HEK293 (cell line): ENCODE results near the gene ZNF529.

Source experiments
- CTCF ChIA-PET: fragments of 350-600 bp; formaldehyde crosslinking; extraction: SDS; loops from one replicate; lab custom pipeline; 2021; ENCODE audit warnings: antibody characterized with exemption; lab: Yijun Ruan, JAX
- POLR2A ChIA-PET: fragments of 300-600 bp; formaldehyde crosslinking; extraction: SDS; loops from one replicate; lab custom pipeline; 2020; ENCODE audit warnings: antibody characterized with exemption, inconsistent platforms; lab: Yijun Ruan, JAX
- H3K27ac ChIP-seq: fragments of 200-500 bp; sonication (Bioruptor generic); 2 replicates; pipeline ENCODE4 v1.5.1; 2014; ENCODE audit warnings: low read depth, low read length, control low read depth, inconsistent platforms; ENCODE audit errors: extremely low read depth
- H3K36me3 ChIP-seq, 2 experiments: fragments of 200-500 bp in 1 of 2; sonication (Bioruptor generic) in 1 of 2; 1 replicate in 1 of 2; 2 replicates in 1 of 2; pipeline ENCODE4 v1.5.1; 2014 to 2017; ENCODE audit warnings: inconsistent platforms in 2 of 2, low read length in 2 of 2; ENCODE audit not compliant: control insufficient read depth in 2 of 2, insufficient read depth in 1 of 2
- H3K4me1 ChIP-seq: fragments of 200-500 bp; sonication (Bioruptor generic); 2 replicates; pipeline ENCODE4 v1.5.1; 2014; ENCODE audit warnings: mild to moderate bottlenecking, low read length, inconsistent platforms; ENCODE audit not compliant: control insufficient read depth, insufficient read depth
- H3K4me3 ChIP-seq: 2 replicates; pipeline ENCODE4 v1.5.1; 2011; ENCODE audit warnings: low read depth, mild to moderate bottlenecking, control low read depth, low read length, moderate library complexity
- H3K9me3 ChIP-seq: fragments of 200-500 bp; sonication (Bioruptor generic); 2 replicates; pipeline ENCODE4 v1.5.1; 2014; ENCODE audit warnings: low read depth, low read length, inconsistent platforms; ENCODE audit not compliant: control insufficient read depth, insufficient read depth
- GLI2 ChIP-seq: fragments of 450-650 bp; formaldehyde crosslinking; IDR thresholded peaks from 2 replicates; pipeline ENCODE4; 2017; ENCODE audit warnings: missing biosample characterization, missing genetic modification characterization, low read depth, borderline replicate concordance
- GLIS2 ChIP-seq: fragments of 450-650 bp; formaldehyde crosslinking; IDR thresholded peaks from 2 replicates; pipeline ENCODE4 v1.5.1; 2016; ENCODE audit warnings: missing biosample characterization, missing genetic modification characterization
- KLF7 ChIP-seq: fragments of 450-650 bp; formaldehyde crosslinking; IDR thresholded peaks from 2 replicates; pipeline ENCODE4 v1.5.1; 2016; ENCODE audit warnings: missing biosample characterization, missing genetic modification characterization, borderline replicate concordance
- KLF8 ChIP-seq: fragments of 450-650 bp; formaldehyde crosslinking; IDR thresholded peaks from 2 replicates; pipeline ENCODE4 v1.5.1; 2016; ENCODE audit warnings: missing biosample characterization, missing genetic modification characterization
- PRDM10 ChIP-seq: fragments of 450-650 bp; formaldehyde crosslinking; IDR thresholded peaks from 2 replicates; pipeline ENCODE4 v1.5.1; 2016; ENCODE audit warnings: missing biosample characterization, missing genetic modification characterization
- SETDB1 ChIP-seq: IDR thresholded peaks from one replicate; pipeline ENCODE4 v1.6.1; 2017; ENCODE audit warnings: mild to moderate bottlenecking, low read length, moderate library complexity, mixed read lengths; ENCODE audit not compliant: insufficient read length
- TRIM28 ChIP-seq: IDR thresholded peaks from 2 replicates; pipeline ENCODE4 v1.6.1; 2011; ENCODE audit warnings: low read length, control low read depth, borderline replicate concordance
- ZBTB1 ChIP-seq: fragments of 450-650 bp; formaldehyde crosslinking; IDR thresholded peaks from 2 replicates; pipeline ENCODE4 v1.5.1; 2016; ENCODE audit warnings: missing biosample characterization, missing genetic modification characterization
- ZBTB21 ChIP-seq: fragments of 450-650 bp; formaldehyde crosslinking; IDR thresholded peaks from 2 replicates; pipeline ENCODE4 v1.5.1; 2017; ENCODE audit warnings: missing biosample characterization, missing genetic modification characterization
- ZNF133 ChIP-seq: fragments of 450-650 bp; formaldehyde crosslinking; IDR thresholded peaks from 2 replicates; pipeline ENCODE4 v1.5.1; 2016; ENCODE audit warnings: missing biosample characterization, missing genetic modification characterization
- ZNF169 ChIP-seq: fragments of 450-650 bp; formaldehyde crosslinking; IDR thresholded peaks from 2 replicates; pipeline ENCODE4 v1.5.1; 2016; ENCODE audit warnings: missing biosample characterization, missing genetic modification characterization
- ZNF18 ChIP-seq: fragments of 450-650 bp; formaldehyde crosslinking; IDR thresholded peaks from 2 replicates; pipeline ENCODE4 v1.5.1; 2016; ENCODE audit warnings: missing biosample characterization, missing genetic modification characterization
- ZNF223 ChIP-seq: fragments of 450-650 bp; formaldehyde crosslinking; IDR thresholded peaks from 2 replicates; pipeline ENCODE4 v1.5.1; 2016; ENCODE audit warnings: missing biosample characterization, missing genetic modification characterization
- ZNF23 ChIP-seq: fragments of 450-650 bp; formaldehyde crosslinking; IDR thresholded peaks from 2 replicates; pipeline ENCODE4 v1.5.1; 2016; ENCODE audit warnings: missing biosample characterization, missing genetic modification characterization, borderline replicate concordance
- ZNF239 ChIP-seq: fragments of 450-650 bp; formaldehyde crosslinking; IDR thresholded peaks from 2 replicates; pipeline ENCODE4 v1.5.1; 2016; ENCODE audit warnings: missing biosample characterization, missing genetic modification characterization
- ZNF274 ChIP-seq, 2 experiments: fragments of 200-500 bp in 1 of 2; fragments of 450-650 bp in 1 of 2; sonication (Bioruptor generic) in 1 of 2; formaldehyde crosslinking in 1 of 2; IDR thresholded peaks; 2 replicates each; pipeline versions ENCODE4 v1.5.1 to v1.6.1; 2014 to 2016; ENCODE audit warnings: borderline replicate concordance in 1 of 2, inconsistent platforms in 1 of 2, low read length in 1 of 2, missing biosample characterization in 1 of 2, missing genetic modification characterization in 1 of 2
- ZNF324 ChIP-seq: fragments of 450-650 bp; formaldehyde crosslinking; IDR thresholded peaks from 2 replicates; pipeline ENCODE4 v1.5.1; 2016; ENCODE audit warnings: missing biosample characterization, missing genetic modification characterization
- ZNF350 ChIP-seq: fragments of 450-650 bp; formaldehyde crosslinking; IDR thresholded peaks from 2 replicates; pipeline ENCODE4 v1.5.0; 2017; ENCODE audit warnings: missing biosample characterization, mild to moderate bottlenecking, missing genetic modification characterization
- ZNF37A ChIP-seq: fragments of 450-650 bp; IDR thresholded peaks from 2 replicates; pipeline ENCODE4 v1.5.1; 2018; ENCODE audit warnings: missing biosample characterization, missing genetic modification characterization
- ZNF426 ChIP-seq: fragments of 450-650 bp; formaldehyde crosslinking; IDR thresholded peaks from 2 replicates; pipeline ENCODE4 v1.5.1; 2017; ENCODE audit warnings: missing biosample characterization, missing genetic modification characterization, mild to moderate bottlenecking, inconsistent platforms, moderate library complexity
- ZNF529 ChIP-seq: fragments of 450-650 bp; formaldehyde crosslinking; IDR thresholded peaks from 2 replicates; pipeline ENCODE4 v1.5.1; 2017; ENCODE audit warnings: missing genetic modification characterization, missing biosample characterization; ENCODE audit not compliant: insufficient replicate concordance
- ZNF548 ChIP-seq: fragments of 450-650 bp; formaldehyde crosslinking; IDR thresholded peaks from 2 replicates; pipeline ENCODE4 v1.5.1; 2016; ENCODE audit warnings: missing biosample characterization, missing genetic modification characterization
- ZNF549 ChIP-seq: fragments of 450-650 bp; IDR thresholded peaks from 2 replicates; pipeline ENCODE4 v1.5.1; 2018; ENCODE audit warnings: missing biosample characterization, missing genetic modification characterization, mild to moderate bottlenecking, inconsistent platforms, moderate library complexity
- ZNF560 ChIP-seq: fragments of 450-650 bp; formaldehyde crosslinking; IDR thresholded peaks from 2 replicates; pipeline ENCODE4 v1.5.1; 2017; ENCODE audit warnings: missing biosample characterization, missing genetic modification characterization, borderline replicate concordance
- ZNF585B ChIP-seq: fragments of 450-650 bp; formaldehyde crosslinking; IDR thresholded peaks from 2 replicates; pipeline ENCODE4 v1.5.1; 2016; ENCODE audit warnings: missing biosample characterization, missing genetic modification characterization
- ZNF626 ChIP-seq: fragments of 450-650 bp; sonication (Bioruptor Pico); formaldehyde crosslinking; IDR thresholded peaks from 2 replicates; pipeline ENCODE4 v1.5.1; 2018; ENCODE audit warnings: missing biosample characterization, missing genetic modification characterization, inconsistent platforms
- ZNF677 ChIP-seq: fragments of 450-650 bp; IDR thresholded peaks from 2 replicates; pipeline ENCODE4 v1.5.0; 2018; ENCODE audit warnings: missing biosample characterization, mild to moderate bottlenecking, missing genetic modification characterization, moderate library complexity
- ZNF777 ChIP-seq: fragments of 450-650 bp; formaldehyde crosslinking; IDR thresholded peaks from 2 replicates; pipeline ENCODE4 v1.5.1; 2017; ENCODE audit warnings: missing biosample characterization, missing genetic modification characterization, borderline replicate concordance
- TF ChIP-seq, protein P1 (sequence below): fragments of 450-650 bp; formaldehyde crosslinking; IDR thresholded peaks from 2 replicates; pipeline ENCODE4; 2016; ENCODE audit warnings: missing biosample characterization, missing genetic modification characterization

Gene ZNF529

GRCh38 chr19:36514012-36514612 lies 59.0 kb downstream of the ZNF529 start:
- H3K4me3 ChIP-seq: no peak overlapping the region
- peaks cover 56 to 58% of the 10 kb centered on the region in 2 experiments for H3K36me3 ChIP-seq
- peaks cover 60% of the 10 kb centered on the region for H3K9me3 ChIP-seq
- ChIA-PET CTCF (interaction anchor here (0.7 kb wide), 1 partner anchor 273 kb away, joined by 3 read pairs; no protein-coding TSS in a partner anchor), POLR2A (interaction anchor here (0.5 kb wide), 1 partner anchor 27 kb away, joined by 3 read pairs; no protein-coding TSS in a partner anchor)
- H3K4me1 ChIP-seq: no peaks in the 10 kb centered on the region
- H3K27ac ChIP-seq: no peak overlapping the region
- TF ChIP-seq PRDM10 (tag by site-specific recombination): no peak
- no peak for TF ChIP-seq ZNF585B
- TF ChIP-seq ZNF274 (IDR thresholded peaks at IDR 0.05; ENCODE audit: low read length): peak; percentile 66
- TF ChIP-seq ZNF274 (tag by site-specific recombination; IDR thresholded peaks at IDR 0.05; ENCODE audit: borderline replicate concordance): peak; percentile 97
- peak; percentile 11; the same call in 1 of the 2 replicates for TF ChIP-seq ZNF350 (tag by site-specific recombination)
- TF ChIP-seq ZNF677: no peak
- peak; percentile 99 for TF ChIP-seq TRIM28
- peak; percentile 100 for TF ChIP-seq SETDB1
- TF ChIP-seq ZNF23 (tag by site-specific recombination): no peak

DNA sequence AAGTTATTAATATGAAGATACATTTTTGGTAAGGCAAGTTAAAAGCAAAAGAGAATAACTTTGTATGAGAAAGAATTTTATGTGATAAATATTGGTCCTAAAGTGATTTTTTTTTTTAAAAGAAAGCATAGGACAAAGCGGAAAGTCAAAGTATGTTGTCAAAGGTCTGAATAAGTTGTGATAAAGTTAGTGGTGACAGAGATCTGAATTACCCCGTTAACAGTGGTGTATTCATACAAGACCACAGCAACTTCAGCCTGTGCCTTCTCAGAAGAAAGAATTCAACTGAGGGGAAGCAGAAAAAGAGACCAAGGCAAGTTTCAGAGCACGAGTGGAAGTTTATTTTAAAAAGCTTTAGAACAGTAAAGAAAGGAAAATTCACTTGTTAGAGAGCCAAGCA lies 64.8 kb downstream of the ZNF529 start:
- Histone ChIP-seq H3K27ac (no peak overlapping the region), H3K4me3 (no peak overlapping the region), H3K36me3 (peaks cover 0 to 9% of the 10 kb centered on the region in 2 experiments; a peak in 2 of 3 replicates), H3K9me3 (peaks cover 26% of the 10 kb centered on the region), H3K4me1 (no peaks in the 10 kb centered on the region)
- ChIA-PET CTCF (no interaction called here), POLR2A (no interaction called here)
- no peak for TF ChIP-seq ZBTB1 (tag by site-specific recombination)
- TF ChIP-seq ZNF133 (tag by site-specific recombination): no peak
- no peak for TF ChIP-seq ZNF777 (tag by site-specific recombination)
- TF ChIP-seq ZNF585B: no peak
- TF ChIP-seq, protein P1, sequence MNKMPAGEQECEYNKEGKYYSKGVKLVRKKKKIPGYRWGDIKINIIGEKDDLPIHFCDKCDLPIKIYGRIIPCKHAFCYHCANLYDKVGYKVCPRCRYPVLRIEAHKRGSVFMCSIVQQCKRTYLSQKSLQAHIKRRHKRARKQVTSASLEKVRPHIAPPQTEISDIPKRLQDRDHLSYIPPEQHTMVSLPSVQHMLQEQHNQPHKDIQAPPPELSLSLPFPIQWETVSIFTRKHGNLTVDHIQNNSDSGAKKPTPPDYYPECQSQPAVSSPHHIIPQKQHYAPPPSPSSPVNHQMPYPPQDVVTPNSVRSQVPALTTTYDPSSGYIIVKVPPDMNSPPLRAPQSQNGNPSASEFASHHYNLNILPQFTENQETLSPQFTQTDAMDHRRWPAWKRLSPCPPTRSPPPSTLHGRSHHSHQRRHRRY (tag by site-specific recombination): no peak
- TF ChIP-seq TRIM28: 0 out of 2 replicates have a peak, but pooled peaks have one; percentile 13
- 0 out of 2 replicates have a peak, but pooled peaks have one; percentile 2 for TF ChIP-seq KLF7 (tag by site-specific recombination)
- TF ChIP-seq ZNF239: no peak
- TF ChIP-seq GLIS2 (tag by site-specific recombination): no peak
- 0 out of 2 replicates have a peak, but pooled peaks have one; percentile 48 for TF ChIP-seq ZNF626 (tag by site-specific recombination)
- 0 out of 2 replicates have a peak, but pooled peaks have one; percentile 27 for TF ChIP-seq ZNF37A
- TF ChIP-seq ZNF548 (tag by site-specific recombination): no peak
- no peak for TF ChIP-seq GLI2 (tag by site-specific recombination)
- TF ChIP-seq ZNF549 (tag by site-specific recombination): peak; percentile 72
- peak; percentile 14 for TF ChIP-seq ZNF529 (tag by site-specific recombination)
- no peak for TF ChIP-seq ZNF223
- TF ChIP-seq ZNF18: no peak
- no peak for TF ChIP-seq KLF8 (tag by site-specific recombination)
- no peak for TF ChIP-seq ZNF169 (tag by site-specific recombination)
- no peak for TF ChIP-seq ZNF560
- TF ChIP-seq SETDB1: peak; percentile 87
- TF ChIP-seq ZNF426 (tag by site-specific recombination): no peak
- no peak for TF ChIP-seq ZBTB21
- no peak for TF ChIP-seq ZNF324
